HG02852 (cell line): ENCODE results near the gene LY86.
A peak's percentile ranks its signal among the peaks of the same experiment; 100 is the strongest.

Experiments used
- ATAC-seq: cut with Tn5 transposase; IDR thresholded peaks from one replicate; pipeline ENCODE4 v1.9.1; 2021; ENCODE audit warnings: mild to moderate bottlenecking, moderate library complexity; ENCODE audit not compliant: unreplicated experiment

Gene LY86

GRCh38 chr6:6569811-6570164 is 18.7 kb upstream of the LY86 start:
- ATAC-seq, result no peak

GRCh38 chr6:6570929-6571671 is 17.4 kb upstream of the LY86 start:
- no peak for ATAC-seq

GRCh38 chr6:6575143-6575542 is 13.4 kb upstream of the LY86 start:
- ATAC-seq, result no peak

GRCh38 chr6:6577735-6578134 is 10.8 kb upstream of the LY86 start:
- ATAC-seq, result no peak

GRCh38 chr6:6579281-6579680 is 9.2 kb upstream of the LY86 start:
- ATAC-seq, result no peak

GRCh38 chr6:6580225-6580856 is 8.2 kb upstream of the LY86 start:
- no peak for ATAC-seq

- no peak for ATAC-seq
Observed at GRCh38 chr6:6581054-6581453, 7.5 kb upstream of the LY86 start.

GRCh38 chr6:6582131-6582530 is 6.4 kb upstream of the LY86 start:
- ATAC-seq, result no peak

GRCh38 chr6:6583836-6584235 is 4.7 kb upstream of the LY86 start:
- ATAC-seq, result no peak

GRCh38 chr6:6584310-6585002 is 4.1 kb upstream of the LY86 start:
- no peak for ATAC-seq

GRCh38 chr6:6585003-6585311 is 3.6 kb upstream of the LY86 start:
- no peak for ATAC-seq

GRCh38 chr6:6586167-6586566 is 2.4 kb upstream of the LY86 start:
- ATAC-seq, result no peak

GRCh38 chr6:6586671-6587526 is 1.6 kb upstream of the LY86 start:
- ATAC-seq, result peak; percentile 35

- no peak for ATAC-seq
Observed at GRCh38 chr6:6587696-6588063, 840 bp upstream of the LY86 start.

- no peak for ATAC-seq
Observed at GRCh38 chr6:6588924-6589709, 597 bp downstream of the LY86 start.

- ATAC-seq, result no peak
Observed at GRCh38 chr6:6590530-6590929, 2.0 kb downstream of the LY86 start.

- ATAC-seq, result peak; percentile 34
Observed at GRCh38 chr6:6591778-6592465, 3.4 kb downstream of the LY86 start.

GRCh38 chr6:6592826-6593475 is 4.4 kb downstream of the LY86 start:
- ATAC-seq, result no peak

- ATAC-seq, result no peak
Observed at GRCh38 chr6:6593867-6594468, 5.4 kb downstream of the LY86 start.
